ENCODE measurements around the gene B4GALT5. TPM values are rescaled to one million over a fixed set of nuclear protein-coding genes. Genes with fewer than 3 reads are reported as not detected.
A peak's percentile ranks its signal among the peaks of the same experiment; 100 is the strongest.

The B4GALT5 gene
- total and polyA plus RNA-seq, 10 donors = 3.9 to 79.0 (median 52.3) TPM

DNA sequence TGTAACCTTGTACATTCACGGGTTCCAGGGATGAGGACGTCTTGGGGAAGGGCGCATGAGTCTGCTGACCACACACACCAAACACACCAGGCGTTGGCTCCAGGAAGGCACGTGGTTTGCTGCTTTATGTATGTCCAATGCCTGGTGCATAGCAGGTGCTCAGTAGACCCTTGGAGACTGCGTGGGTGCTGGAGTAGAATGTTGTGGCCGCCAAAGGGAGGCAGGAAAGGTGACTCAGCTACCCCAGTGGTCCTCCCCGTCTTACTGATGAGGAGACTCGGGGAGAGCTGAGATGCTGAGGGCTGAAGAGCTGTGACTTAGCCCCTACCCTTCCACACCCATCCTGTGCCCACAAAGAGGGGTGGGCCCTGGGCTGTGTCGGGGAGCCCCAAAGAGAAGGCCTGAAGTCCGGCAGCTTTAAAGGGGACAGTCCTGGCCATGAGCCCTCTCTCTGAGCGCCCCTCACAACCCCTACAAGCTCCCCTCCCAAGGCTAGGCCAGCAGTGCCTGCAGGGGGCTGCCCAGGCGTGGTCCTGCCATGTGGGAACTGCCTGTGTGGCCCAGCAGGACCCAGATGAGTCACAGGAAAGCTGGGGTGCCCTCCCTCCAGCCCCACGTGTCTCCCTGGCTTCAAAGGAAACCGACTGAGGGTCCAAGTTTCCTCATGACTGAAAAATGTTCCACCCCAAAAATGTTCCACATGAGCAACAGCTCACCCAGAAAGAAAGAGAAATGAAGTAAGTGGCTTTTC lies 117.7 kb downstream of the B4GALT5 start:
- Histone ChIP-seq H3K4me3 (no peak overlapping the region), H3K4me1 (peaks cover 0 to 43% (median 18%) of the 10 kb centered on the region in 6 donors), H3K27me3 (replicated peaks in 1 of 7) (no peaks in the 10 kb centered on the region), H3K9me3 (peaks cover 0 to 5% (median 0%) of the 10 kb centered on the region in 8 donors), H3K36me3 (no peaks in the 10 kb centered on the region), H3K27ac (peak overlapping the region in 3 of 8 donors; percentile 32 to 76 (median 47))
- DNase-seq = no peak
- intact Hi-C loops (cut with DNase I; ENCODE audit: low total_unique reads) = no loop called here
- WGBS, 5 donors = 57 to 69% (median 60%) methylated on average over 14 to 15 of the region's 15 CpGs
- TF ChIP-seq POLR2A (IDR thresholded peaks at IDR 0.05) (no peak), POLR2AphosphoS5 (IDR thresholded peaks at IDR 0.05) (no peak)
- TF ChIP-seq, protein P1, sequence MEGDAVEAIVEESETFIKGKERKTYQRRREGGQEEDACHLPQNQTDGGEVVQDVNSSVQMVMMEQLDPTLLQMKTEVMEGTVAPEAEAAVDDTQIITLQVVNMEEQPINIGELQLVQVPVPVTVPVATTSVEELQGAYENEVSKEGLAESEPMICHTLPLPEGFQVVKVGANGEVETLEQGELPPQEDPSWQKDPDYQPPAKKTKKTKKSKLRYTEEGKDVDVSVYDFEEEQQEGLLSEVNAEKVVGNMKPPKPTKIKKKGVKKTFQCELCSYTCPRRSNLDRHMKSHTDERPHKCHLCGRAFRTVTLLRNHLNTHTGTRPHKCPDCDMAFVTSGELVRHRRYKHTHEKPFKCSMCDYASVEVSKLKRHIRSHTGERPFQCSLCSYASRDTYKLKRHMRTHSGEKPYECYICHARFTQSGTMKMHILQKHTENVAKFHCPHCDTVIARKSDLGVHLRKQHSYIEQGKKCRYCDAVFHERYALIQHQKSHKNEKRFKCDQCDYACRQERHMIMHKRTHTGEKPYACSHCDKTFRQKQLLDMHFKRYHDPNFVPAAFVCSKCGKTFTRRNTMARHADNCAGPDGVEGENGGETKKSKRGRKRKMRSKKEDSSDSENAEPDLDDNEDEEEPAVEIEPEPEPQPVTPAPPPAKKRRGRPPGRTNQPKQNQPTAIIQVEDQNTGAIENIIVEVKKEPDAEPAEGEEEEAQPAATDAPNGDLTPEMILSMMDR (IDR thresholded peaks at IDR 0.05 in 8 of 11, conservative IDR thresholded peaks at IDR 0.05 in 3 of 11) = no peak

DNA sequence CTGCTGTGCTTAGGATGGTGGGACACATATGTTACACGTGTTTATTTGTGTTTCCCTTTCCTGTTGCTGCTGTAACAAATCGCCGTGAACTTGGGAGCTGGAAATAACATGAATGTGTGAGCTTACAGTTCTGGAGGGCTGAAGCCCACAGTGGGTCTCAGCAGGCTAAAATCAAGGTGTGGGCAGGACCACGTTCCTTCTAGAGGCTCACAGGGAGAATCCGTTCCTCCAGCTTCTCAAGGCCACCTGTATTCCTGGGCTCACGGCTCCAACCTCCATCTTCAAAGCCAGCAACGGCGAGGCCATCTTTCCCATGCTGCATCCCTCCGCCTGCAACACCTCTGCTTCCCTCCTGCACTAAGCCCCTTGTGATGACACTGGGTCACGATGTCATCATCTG lies 118.3 kb downstream of the B4GALT5 start:
- peaks cover 0 to 5% (median 0%) of the 10 kb centered on the region in 8 donors for H3K9me3 ChIP-seq
- H3K27me3 ChIP-seq (replicated peaks in 1 of 7) = no peaks in the 10 kb centered on the region
- TF ChIP-seq, protein P1 (IDR thresholded peaks at IDR 0.05 in 8 of 11, conservative IDR thresholded peaks at IDR 0.05 in 3 of 11) = no peak
- no peak for TF ChIP-seq POLR2A (IDR thresholded peaks at IDR 0.05)
- TF ChIP-seq POLR2AphosphoS5 (IDR thresholded peaks at IDR 0.05) = no peak
- peaks cover 0 to 46% (median 18%) of the 10 kb centered on the region in 6 donors for H3K4me1 ChIP-seq
- 76 to 84% (median 82%) methylated on average over 10 of the region's 10 CpGs for WGBS, 5 donors
- H3K4me3 ChIP-seq = no peak overlapping the region
- DNase-seq = no peak
- intact Hi-C loops (cut with DNase I; ENCODE audit: low total_unique reads) = no loop called here
- H3K27ac ChIP-seq = peak overlapping the region in 3 of 8 donors; percentile 32 to 76 (median 47)
- no peaks in the 10 kb centered on the region for H3K36me3 ChIP-seq

DNA sequence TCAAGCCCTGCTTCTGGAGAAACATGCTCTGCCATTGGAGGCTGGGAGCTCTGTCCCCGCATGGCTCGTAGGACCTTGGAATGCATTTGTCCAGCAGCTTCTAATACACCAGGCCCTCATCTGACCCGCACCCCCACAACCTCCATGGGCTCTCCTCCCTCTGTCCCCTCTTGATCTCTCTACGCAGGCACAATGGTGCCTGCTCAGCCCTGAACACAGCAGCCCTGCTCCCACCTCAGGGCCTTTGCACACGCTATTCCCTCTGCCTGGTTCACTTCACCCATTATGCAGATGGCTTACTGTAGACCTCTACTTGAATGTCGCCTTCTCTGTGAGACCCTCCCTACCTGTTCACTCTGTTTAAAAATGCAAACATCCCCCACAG lies 118.8 kb downstream of the B4GALT5 start:
- TF ChIP-seq POLR2A (IDR thresholded peaks at IDR 0.05) (no peak), POLR2AphosphoS5 (IDR thresholded peaks at IDR 0.05) (no peak)
- TF ChIP-seq, protein P1 (IDR thresholded peaks at IDR 0.05 in 8 of 11, conservative IDR thresholded peaks at IDR 0.05 in 3 of 11) = no peak
- peaks cover 0 to 5% (median 0%) of the 10 kb centered on the region in 8 donors for H3K9me3 ChIP-seq
- DNase-seq = no peak
- H3K27me3 ChIP-seq (replicated peaks in 1 of 7) = no peaks in the 10 kb centered on the region
- intact Hi-C loops (cut with DNase I; ENCODE audit: low total_unique reads) = no loop called here
- H3K4me3 ChIP-seq = no peak overlapping the region
- WGBS, 5 donors = 93 to 99% (median 95%) methylated on average over 5 to 6 of the region's 6 CpGs
- H3K27ac ChIP-seq = peak overlapping the region in 3 of 8 donors; percentile 47 to 76 (median 51)
- H3K36me3 ChIP-seq = no peaks in the 10 kb centered on the region
- H3K4me1 ChIP-seq = peaks cover 0 to 50% (median 18%) of the 10 kb centered on the region in 6 donors

DNA sequence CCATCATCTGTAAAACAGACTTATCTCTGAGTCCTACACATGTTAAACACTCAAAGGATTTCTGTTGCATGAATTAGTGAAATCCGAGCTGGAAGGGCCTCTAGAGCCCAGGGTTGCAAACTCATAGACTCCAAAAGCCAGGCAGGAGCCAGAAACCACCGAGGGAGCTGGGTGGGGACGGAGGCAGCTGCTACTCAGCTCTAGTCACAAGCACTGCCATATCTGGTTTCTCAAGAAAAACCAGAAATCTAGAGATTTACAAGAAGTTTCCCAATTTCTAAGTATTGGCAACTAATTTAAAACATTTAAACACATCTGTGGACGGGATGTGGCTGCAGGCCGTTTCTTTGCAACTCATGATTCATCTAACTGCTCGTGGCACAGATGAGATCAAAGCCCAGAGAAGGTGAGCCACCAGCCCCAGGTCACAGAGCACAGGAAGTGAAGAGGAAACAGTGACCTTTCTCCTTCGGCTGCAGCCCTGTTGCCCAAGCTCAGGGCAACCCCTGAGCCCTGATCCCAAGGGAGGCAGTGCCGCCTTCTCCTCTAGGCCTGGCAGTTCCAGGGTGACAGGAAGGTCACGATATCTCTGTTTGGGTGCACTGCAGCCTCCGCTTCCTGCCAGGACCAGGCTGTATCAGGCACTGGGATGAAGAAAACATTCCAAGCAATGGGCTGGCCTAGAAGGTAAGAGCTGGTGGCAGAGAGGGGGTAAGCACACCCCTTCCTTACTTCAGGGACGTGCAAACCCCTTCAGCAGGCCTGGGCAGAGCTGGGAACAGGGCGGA lies 119.3 kb downstream of the B4GALT5 start:
- H3K4me1 ChIP-seq = peaks cover 0 to 50% (median 18%) of the 10 kb centered on the region in 6 donors
- no peaks in the 10 kb centered on the region for H3K36me3 ChIP-seq
- intact Hi-C loops (cut with DNase I; ENCODE audit: low total_unique reads) = no loop called here
- H3K4me3 ChIP-seq = no peak overlapping the region
- H3K27ac ChIP-seq = peak overlapping the region in 3 of 8 donors; percentile 47 to 76 (median 51)
- WGBS, 5 donors = 47 to 68% (median 57%) methylated on average over 7 to 12 of the region's 12 CpGs
- TF ChIP-seq POLR2AphosphoS5 (IDR thresholded peaks at IDR 0.05) = no peak
- TF ChIP-seq, protein P1 (IDR thresholded peaks at IDR 0.05 in 8 of 11, conservative IDR thresholded peaks at IDR 0.05 in 3 of 11) = no peak
- TF ChIP-seq POLR2A (IDR thresholded peaks at IDR 0.05) = no peak
- H3K9me3 ChIP-seq = peaks cover 0 to 5% (median 0%) of the 10 kb centered on the region in 8 donors
- no peak for DNase-seq
- H3K27me3 ChIP-seq (replicated peaks in 1 of 7) = no peaks in the 10 kb centered on the region

Data from spleen (tissue), 11 donors.